Measurements from ENCODE around the gene FGF1.

DNA sequence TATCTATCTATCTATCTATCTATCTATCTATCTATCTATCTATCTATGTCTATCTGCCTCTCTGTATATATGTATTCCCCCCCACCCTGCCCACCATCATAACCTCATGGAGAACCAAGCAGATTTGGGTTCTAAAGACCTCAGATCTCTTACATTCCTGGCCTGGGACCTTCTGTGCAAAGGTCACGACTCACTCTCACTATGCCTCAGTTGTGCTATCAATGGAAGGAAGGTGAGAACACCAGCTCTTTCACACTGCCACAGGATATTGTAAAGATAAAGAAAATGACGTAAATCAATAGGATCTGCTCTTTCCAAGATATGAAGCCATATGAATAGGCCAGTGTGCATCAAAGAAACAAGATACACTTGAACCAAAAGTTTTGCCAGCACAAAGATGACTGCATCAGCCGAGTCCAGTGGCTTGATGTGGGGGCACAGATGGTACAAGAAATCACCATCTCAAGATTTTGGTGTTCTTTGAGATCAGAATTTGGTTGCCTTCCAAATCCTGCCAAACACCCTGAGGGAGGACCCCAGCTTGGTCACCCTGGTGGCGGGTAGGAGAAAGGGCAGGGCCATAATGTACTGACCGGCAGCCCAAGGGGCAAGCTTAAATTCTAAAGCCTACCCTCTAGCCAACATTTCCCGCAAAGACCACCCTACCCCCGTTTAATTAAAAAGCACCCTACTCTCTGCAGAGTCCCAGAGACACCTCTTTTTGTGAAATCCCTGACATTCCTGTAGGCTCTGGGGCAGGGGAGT, 8.4 kb upstream of the FGF1 start:
- TF ChIP-seq, protein P1, sequence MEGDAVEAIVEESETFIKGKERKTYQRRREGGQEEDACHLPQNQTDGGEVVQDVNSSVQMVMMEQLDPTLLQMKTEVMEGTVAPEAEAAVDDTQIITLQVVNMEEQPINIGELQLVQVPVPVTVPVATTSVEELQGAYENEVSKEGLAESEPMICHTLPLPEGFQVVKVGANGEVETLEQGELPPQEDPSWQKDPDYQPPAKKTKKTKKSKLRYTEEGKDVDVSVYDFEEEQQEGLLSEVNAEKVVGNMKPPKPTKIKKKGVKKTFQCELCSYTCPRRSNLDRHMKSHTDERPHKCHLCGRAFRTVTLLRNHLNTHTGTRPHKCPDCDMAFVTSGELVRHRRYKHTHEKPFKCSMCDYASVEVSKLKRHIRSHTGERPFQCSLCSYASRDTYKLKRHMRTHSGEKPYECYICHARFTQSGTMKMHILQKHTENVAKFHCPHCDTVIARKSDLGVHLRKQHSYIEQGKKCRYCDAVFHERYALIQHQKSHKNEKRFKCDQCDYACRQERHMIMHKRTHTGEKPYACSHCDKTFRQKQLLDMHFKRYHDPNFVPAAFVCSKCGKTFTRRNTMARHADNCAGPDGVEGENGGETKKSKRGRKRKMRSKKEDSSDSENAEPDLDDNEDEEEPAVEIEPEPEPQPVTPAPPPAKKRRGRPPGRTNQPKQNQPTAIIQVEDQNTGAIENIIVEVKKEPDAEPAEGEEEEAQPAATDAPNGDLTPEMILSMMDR (conservative IDR thresholded peaks at IDR 0.05; ENCODE audit: low read length): peak; percentile 25; the same call in 1 of the 2 replicates
- TF ChIP-seq EZH2phosphoT487 (IDR thresholded peaks at IDR 0.05; ENCODE audit: borderline replicate concordance): no peak

Data from Loucy (cell line).